HepG2 (cell line): ENCODE measurements around the gene COX18.

Source experiments
- ATF6 ChIP-seq: sonication (generic); formaldehyde crosslinking; conservative IDR thresholded peaks from 2 replicates; pipeline ENCODE4 v1.4.0; 2020; ENCODE audit warnings: missing genetic modification reagents
- MNT ChIP-seq: fragments of 450-650 bp; IDR thresholded peaks from 2 replicates; pipeline ENCODE4 v1.6.1; 2016
- PRPF4 ChIP-seq: fragments of 200-400 bp; formaldehyde crosslinking; IDR thresholded peaks from 2 replicates; pipeline ENCODE4 v1.6.1; 2016; ENCODE audit warnings: low read length, low read depth; ENCODE audit not compliant: poor library complexity, severe bottlenecking
- TF ChIP-seq, protein P1 (sequence below): sonication (generic); formaldehyde crosslinking; IDR thresholded peaks from 2 replicates; pipeline ENCODE4 v1.5.0; 2020; ENCODE audit warnings: mild to moderate bottlenecking, missing genetic modification reagents, moderate library complexity

DNA sequence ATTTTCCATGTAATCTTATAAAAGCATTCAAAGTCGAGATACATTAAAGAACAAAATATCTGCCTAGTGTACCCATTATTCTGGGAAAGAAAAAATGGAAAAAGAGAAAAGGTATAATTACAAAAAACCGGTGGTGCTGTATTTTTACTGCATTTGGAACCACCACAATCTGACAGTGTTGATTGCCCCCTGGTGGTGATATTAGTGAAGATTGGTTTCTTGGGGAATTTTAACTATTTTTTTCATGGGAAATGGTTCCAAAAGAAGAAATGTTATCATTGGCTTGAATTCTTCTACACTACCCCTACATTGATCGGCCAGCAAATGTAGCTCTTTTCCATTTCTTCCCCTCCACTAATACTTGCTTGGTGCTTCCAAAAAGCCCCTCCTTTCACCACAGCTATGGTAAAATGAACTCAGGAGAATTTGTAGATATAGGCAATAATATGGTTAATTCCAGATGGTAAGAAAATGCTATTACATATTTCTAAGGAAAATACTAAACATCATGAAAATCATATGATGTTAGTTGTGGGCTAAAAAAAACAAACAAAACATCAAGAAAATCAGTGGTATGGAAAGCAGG, 50.0 kb downstream of the COX18 start:
- TF ChIP-seq MNT (no peak), ATF6 (no peak), PRPF4 (no peak)
- TF ChIP-seq, protein P1, sequence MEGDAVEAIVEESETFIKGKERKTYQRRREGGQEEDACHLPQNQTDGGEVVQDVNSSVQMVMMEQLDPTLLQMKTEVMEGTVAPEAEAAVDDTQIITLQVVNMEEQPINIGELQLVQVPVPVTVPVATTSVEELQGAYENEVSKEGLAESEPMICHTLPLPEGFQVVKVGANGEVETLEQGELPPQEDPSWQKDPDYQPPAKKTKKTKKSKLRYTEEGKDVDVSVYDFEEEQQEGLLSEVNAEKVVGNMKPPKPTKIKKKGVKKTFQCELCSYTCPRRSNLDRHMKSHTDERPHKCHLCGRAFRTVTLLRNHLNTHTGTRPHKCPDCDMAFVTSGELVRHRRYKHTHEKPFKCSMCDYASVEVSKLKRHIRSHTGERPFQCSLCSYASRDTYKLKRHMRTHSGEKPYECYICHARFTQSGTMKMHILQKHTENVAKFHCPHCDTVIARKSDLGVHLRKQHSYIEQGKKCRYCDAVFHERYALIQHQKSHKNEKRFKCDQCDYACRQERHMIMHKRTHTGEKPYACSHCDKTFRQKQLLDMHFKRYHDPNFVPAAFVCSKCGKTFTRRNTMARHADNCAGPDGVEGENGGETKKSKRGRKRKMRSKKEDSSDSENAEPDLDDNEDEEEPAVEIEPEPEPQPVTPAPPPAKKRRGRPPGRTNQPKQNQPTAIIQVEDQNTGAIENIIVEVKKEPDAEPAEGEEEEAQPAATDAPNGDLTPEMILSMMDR: peak; percentile 58
